OCI-M2 (cell line): Measurements from ENCODE around the gene AK8.
"Not testable (repeated sequence)": the region's sequence is repeated elsewhere in the genome, so short reads cannot be mapped to it uniquely, and the experiment has no call there.

Source experiments
- DNase-seq: peaks from one replicate; lab custom pipeline; 2025; ENCODE audit not compliant: unreplicated experiment; lab: John Stamatoyannopoulos, UW

The AK8 gene

GRCh38 chr9:132774886-132775285, 103.2 kb downstream of the AK8 start:
- no peak for DNase-seq

GRCh38 chr9:132773764-132774339, 104.2 kb downstream of the AK8 start:
- DNase-seq, result no peak

GRCh38 chr9:132773093-132773492, 105.0 kb downstream of the AK8 start:
- no peak for DNase-seq

GRCh38 chr9:132771752-132772151, 106.3 kb downstream of the AK8 start:
- DNase-seq, result not testable (repeated sequence)

- no peak for DNase-seq
Measured at GRCh38 chr9:132770770-132771310, 107.2 kb downstream of the AK8 start.

GRCh38 chr9:132769906-132770769, 107.9 kb downstream of the AK8 start:
- DNase-seq, result no peak

GRCh38 chr9:132768932-132769905, 108.9 kb downstream of the AK8 start:
- no peak for DNase-seq

- no peak for DNase-seq
Measured at GRCh38 chr9:132763574-132763973, 114.5 kb downstream of the AK8 start.

- no peak for DNase-seq
Measured at GRCh38 chr9:132762896-132763295, 115.2 kb downstream of the AK8 start.

GRCh38 chr9:132761602-132762001, 116.5 kb downstream of the AK8 start:
- no peak for DNase-seq

- no peak for DNase-seq
Measured at GRCh38 chr9:132760057-132760456, 118.0 kb downstream of the AK8 start.

GRCh38 chr9:132757016-132757415, 121.1 kb downstream of the AK8 start:
- no peak for DNase-seq

GRCh38 chr9:132756214-132756845, 121.8 kb downstream of the AK8 start:
- no peak for DNase-seq

GRCh38 chr9:132755096-132755495, 123.0 kb downstream of the AK8 start:
- no peak for DNase-seq

GRCh38 chr9:132754236-132754635, 123.8 kb downstream of the AK8 start:
- no peak for DNase-seq

- DNase-seq, result no peak
Measured at GRCh38 chr9:132753593-132753880, 124.5 kb downstream of the AK8 start.

- DNase-seq, result no peak
Measured at GRCh38 chr9:132752877-132753592, 125.0 kb downstream of the AK8 start.

- no peak for DNase-seq
Measured at GRCh38 chr9:132750668-132751067, 127.4 kb downstream of the AK8 start.

GRCh38 chr9:132749306-132749705, 128.8 kb downstream of the AK8 start:
- DNase-seq, result no peak

- no peak for DNase-seq
Measured at GRCh38 chr9:132748450-132748849, 129.6 kb downstream of the AK8 start.
